Measurements from ENCODE around the gene UBAC1.
"Not testable (repeated sequence)": the region's sequence is repeated elsewhere in the genome, so short reads cannot be mapped to it uniquely, and the experiment has no call there.

The UBAC1 gene

DNA sequence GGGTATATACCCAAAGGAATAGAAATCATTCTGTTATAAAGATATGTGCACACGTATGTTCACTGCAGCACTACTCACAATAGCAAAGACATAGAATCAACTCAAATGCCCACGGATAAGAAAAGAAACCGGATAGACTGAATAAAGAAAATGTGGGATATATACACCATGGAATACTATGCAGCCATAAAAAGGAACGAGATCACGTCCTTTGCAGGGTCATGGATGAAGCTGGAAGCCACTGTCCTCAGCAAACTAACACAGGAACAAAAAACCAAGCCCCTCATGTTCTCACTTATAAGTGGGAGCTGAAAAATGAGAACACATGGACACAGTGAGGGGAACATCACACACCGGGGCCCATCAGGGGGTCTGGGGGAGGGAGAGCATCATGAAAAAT lies 17.6 kb downstream of the UBAC1 start:
- not testable (repeated sequence) for FAIRE-seq; DNase-seq (ENCODE audit: low spot score)

GRCh38 chr9:135941288-135941995 lies 19.7 kb downstream of the UBAC1 start:
- FAIRE-seq: no peak
- no peak for DNase-seq (ENCODE audit: low spot score)

DNA sequence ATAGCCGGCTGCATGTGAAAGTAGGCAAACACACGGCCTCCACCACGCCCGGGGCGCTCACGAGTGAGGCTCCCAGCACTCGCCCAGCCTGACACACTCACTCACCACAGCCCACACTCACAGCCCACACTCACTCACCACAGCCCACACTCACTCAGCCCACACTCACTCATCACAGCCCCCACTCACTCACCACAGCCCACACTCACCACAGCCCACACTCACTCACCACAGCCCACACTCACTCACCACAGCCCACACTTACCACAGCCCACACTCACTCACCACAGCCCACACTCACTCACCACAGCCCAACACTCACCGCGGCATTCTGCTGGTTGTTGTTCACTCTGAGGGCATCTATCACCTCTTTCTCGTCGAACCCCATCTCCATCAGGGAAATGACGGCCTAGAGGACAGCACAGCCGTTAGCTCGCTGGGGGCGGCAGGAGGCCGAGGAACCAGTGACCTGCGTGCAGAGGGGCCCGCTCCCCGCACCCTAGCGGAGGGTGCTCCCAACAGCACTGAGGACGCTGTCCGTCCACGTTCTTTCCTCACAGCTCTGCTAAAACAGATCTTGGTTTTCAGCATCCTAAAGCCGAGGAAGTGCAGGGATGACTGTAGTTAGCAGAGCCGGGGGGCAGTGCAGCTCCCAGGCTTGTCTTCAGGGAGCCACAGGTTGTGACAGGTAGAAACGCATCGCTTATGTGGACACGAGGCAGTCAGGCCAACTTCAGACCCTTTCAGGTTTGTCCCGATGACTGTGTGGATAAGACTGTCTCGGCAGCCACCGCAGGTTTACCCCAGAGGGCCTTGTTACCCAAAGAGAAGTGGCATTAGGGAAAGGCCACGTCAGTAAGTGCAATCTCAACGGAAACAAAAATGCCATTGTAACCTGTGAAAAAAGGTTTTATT lies 21.6 kb downstream of the UBAC1 start:
- DNase-seq (ENCODE audit: low spot score) (no peak), FAIRE-seq (no peak)

DNA sequence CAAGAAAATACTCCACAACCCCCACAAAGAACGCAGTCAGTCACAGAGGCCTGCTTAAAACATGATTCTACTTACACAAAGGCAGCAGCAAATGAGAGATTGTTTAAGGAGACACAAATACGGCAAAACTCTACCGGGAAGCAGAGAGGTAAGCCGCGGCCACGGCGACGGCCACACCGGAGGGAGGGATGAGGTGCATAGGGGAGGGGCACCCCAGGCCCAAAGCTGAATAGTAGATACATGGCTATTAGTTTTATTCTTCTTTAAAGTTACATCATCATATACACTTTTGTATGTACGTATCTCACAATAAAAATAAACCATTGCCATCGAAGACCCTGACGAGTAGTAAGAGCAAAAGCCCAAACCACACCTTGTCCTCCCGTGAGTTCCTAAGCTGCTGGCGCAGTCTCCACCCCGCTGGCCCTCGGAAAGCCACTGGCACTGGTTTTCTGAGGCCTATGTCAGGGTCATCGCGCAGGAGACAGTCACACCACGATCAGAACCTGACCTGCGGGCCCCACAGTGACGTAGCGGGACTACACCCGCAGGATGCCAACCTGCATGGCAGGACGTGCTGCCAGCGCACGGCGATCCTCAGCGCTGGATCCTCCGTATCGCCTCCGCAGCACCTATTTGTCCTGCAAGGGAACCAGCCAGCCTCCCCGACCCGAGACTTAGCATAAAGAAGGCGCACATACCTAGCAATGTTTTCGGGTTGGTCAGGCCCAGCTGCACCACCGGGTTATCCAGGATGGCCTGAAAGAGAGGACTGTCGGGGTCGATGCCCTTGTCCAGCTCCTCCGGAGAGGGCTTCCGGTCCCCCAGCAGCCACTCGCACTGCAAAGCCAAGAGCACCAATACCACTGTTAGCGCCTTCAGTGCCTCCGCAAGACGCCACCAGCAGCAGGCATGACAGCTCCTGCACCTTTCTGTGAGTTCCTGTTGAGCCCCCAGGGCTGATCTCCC lies 23.4 kb downstream of the UBAC1 start:
- FAIRE-seq: no peak

DNA sequence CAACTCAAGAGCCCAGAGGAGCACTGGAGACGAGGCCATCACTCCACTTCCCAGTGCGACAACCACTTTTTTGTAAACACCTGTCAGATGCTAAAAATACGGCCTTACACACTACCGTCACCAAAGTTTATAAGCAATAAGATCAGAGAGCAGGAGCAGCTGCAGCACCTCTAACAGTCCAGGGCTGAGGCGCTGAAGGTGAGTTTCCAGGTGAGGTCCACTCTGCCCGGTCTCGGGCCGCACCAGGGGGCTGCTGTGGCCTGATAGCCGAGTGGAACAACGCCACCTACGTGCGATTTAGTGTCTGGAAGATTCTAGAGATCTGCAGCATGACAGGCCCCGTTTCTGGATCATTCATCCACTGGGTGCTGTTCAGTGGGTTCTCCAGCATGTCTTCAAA lies 28.1 kb downstream of the UBAC1 start:
- FAIRE-seq (no peak), DNase-seq (ENCODE audit: low spot score) (no peak)

More for the DNA sequence above, 23.4 kb downstream of the UBAC1 start:
- no peak for DNase-seq (ENCODE audit: low spot score)

DNA sequence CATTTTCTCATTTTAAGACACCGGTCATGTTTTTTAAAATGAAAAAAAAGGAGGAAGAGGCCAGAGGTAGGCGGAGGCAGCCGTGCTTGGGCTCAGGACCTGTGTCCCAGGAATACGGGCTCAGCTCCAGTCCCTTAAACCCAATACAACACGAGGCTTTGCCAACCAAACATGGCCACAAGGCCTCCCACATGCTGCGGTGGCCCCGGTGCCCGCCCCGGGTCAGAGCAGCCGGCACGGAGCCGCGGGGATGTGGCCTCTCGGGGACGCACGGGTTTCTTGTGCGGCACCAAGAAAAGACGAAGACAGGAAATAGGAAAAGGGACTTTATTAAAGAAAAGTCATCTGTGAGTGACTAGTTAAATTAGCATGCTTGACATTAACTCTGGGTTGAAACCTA lies 28.5 kb downstream of the UBAC1 start:
- DNase-seq (ENCODE audit: low spot score): no peak
- no peak for FAIRE-seq

DNA sequence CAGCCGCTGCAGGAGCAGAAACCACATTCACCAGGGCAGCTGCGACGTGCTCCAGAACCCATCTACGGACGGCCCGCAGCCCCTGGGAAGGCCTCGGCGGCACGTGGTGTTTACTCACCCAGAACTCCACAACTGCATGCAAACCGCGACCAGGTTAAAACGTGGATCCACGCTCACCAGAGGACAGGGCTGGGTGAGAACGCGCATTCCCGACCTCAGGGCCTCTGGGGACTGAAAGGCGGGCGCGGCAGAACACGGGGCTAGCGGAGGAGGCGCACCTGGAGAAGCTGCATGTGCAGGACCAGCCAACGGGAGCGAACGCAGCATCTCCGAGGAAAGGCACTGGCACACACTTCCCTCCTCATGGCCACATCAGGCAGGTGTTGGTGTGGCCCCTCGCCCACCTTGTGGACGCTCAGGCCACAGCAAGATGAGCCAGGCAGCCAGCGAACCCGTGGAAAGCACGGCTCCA lies 29.8 kb downstream of the UBAC1 start:
- no peak for DNase-seq (ENCODE audit: low spot score)
- FAIRE-seq: no peak

DNA sequence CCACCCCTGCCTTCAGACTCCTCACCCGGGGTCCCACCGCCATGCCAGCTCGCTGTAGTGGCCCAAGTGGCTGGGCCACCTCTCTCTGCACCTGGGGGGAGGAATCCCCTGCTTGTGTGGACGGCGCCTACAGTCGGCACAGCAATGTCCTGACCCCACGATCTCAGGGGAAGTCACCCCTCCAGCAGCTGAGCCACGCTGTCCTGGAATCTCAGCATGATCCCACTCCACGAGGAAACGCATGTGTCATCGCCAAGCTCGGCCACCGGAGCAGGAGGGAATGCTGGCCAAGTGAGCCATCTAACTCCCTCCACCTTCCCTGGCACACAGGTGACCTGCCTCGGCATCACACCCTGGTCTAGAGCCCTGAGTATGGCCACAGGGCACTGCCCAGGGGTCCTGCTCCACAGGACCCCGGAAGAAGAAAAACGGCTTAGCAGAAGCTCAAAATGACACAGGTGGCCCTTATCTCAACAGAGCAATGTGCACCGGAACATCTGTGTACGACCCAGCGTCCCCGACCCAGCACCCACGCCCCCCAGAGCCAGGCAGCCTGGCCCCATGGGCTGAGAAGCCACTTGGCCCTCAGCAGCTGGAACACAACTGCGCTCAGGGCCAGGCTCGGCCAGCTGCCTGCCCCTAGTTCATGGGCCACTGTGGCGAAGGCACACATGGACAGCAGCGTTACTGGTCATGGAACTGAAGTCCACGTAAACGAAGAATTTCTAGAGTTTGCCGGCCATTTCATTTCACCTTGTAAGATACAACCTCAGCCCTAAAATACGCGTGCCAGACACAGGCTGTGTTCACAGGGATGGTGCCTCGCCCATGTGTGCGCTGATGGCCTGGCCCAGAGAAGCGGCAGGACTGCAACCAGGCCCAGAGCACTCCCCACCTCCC lies 30.5 kb downstream of the UBAC1 start:
- FAIRE-seq: no peak
- no peak for DNase-seq (ENCODE audit: low spot score)

GRCh38 chr9:135929656-135930445 lies 31.3 kb downstream of the UBAC1 start:
- no peak for FAIRE-seq
- no peak for DNase-seq (ENCODE audit: low spot score)

DNA sequence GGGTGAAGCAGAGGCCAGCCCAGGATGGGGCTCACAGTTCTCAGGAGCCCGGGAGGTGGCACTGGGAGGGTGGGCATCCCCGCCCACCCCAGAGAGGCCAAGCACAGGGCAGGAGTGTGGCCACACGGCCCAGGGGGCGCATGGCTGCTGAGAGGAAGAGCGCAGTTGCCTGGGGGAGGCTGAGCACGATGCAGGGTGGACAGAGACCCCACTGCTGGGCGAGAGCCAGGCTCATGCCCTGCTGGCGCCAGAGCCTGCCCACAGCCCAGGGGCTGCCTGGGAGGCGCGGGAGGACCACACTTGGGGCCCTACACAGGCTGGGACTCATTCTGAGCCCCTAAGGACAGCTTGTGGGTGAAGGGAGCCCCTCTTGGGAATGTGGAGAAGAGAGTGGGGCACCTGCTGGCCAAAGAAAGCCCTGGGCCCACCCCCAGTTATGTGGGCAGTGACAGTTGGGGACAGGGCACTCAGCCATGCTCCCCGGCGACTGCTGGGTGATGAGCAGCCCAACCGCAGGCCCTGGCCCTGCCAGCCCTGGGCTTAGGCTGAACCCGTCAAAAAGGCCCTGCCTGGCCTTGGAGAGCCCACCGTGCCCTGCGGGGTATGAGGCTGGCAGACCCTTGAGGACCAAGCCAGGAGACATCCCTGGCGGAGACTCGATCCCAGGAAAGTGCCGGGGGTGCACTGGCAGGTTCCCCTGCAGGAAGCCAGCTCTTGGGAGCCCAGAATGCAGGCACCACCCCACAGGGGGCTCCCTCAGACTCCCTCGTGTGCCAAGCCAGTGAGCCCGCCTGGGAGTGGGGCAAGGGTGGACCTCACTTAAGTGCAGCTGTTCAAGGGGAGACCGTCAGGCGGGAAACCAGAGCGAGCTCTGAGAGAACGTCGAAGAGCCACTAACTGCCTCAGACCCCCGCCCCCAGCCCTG lies 32.2 kb downstream of the UBAC1 start:
- no peak for DNase-seq (ENCODE audit: low spot score)
- FAIRE-seq: no peak

- DNase-seq (ENCODE audit: low spot score): no peak
- no peak for FAIRE-seq
These were observed 33.0 kb downstream of the UBAC1 start for GRCh38 chr9:135928074-135928730.

- FAIRE-seq: peak; percentile 92
These were observed 33.8 kb downstream of the UBAC1 start for GRCh38 chr9:135927195-135928013.

GRCh38 chr9:135926402-135927194 lies 34.6 kb downstream of the UBAC1 start:
- FAIRE-seq (no peak), DNase-seq (ENCODE audit: low spot score) (peak; percentile 90)

More at GRCh38 chr9:135927195-135928013, 33.8 kb downstream of the UBAC1 start:
- DNase-seq (ENCODE audit: low spot score): no peak

- FAIRE-seq (no peak), DNase-seq (ENCODE audit: low spot score) (no peak)
These were observed 35.6 kb downstream of the UBAC1 start for GRCh38 chr9:135925496-135926133.

DNA sequence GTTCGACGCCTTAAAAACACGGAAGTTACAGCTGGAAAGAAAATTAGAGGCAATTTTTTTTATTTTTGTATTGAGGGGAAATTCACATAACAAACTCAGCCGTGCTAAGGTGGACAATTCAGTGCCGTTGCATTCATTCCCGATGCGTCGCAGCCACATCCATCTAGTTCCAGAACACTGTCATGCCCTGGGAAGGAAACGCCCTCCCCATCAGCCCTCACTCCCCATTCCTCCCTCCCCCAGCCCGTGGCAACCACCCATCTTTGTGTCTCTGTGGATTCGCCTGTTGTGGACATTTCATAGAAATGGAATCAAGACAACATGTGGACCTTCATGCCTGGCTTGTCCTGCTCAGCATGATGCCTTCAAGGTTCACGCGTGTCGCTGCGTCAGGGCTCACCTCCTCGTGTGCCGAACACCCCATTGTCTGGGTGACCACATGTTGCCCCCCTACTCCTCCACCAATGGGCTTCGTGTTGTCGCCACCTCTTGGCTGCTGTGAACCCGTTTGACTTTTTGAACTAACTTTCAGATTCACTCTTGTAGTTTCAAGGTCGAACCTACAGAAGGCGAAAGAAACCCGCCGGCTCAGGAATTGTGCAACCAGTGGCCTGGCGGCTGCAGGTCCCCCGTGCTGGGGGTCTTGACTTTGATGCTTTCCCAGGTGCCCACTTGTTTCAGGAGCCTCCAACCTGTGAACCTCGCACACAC lies 36.4 kb downstream of the UBAC1 start:
- FAIRE-seq (no peak), DNase-seq (ENCODE audit: low spot score) (no peak)

Data from urothelium cell line (cell line).